Peyer's patch (tissue), 4 donors: ENCODE results near the gene CDK15. TPM values are rescaled to one million over a fixed set of nuclear protein-coding genes. Genes with fewer than 3 reads are reported as not detected.

Source experiments
- DNase-seq, 3 donors: peaks; one replicate each; pipeline ENCODE4 v3.0.0-alpha.2; 2017 to 2019
- H3K27ac ChIP-seq, 4 donors: fragments of 200-600 bp; sonication (generic); one replicate each; pipeline ENCODE4 v1.5.1; 2016 to 2019
- H3K27me3 ChIP-seq, 2 donors: fragments of 200-600 bp; sonication (generic); one replicate each; pipeline ENCODE4 v1.5.1; 2019
- H3K36me3 ChIP-seq, 3 donors: fragments of 200-600 bp; sonication (generic); one replicate each; pipeline ENCODE4 v1.5.1; 2016 to 2019
- H3K4me1 ChIP-seq, 4 donors: fragments of 200-600 bp; sonication (generic); one replicate each; pipeline ENCODE4 v1.5.1; 2016 to 2019
- H3K4me3 ChIP-seq, 4 donors: fragments of 200-600 bp; sonication (generic); 1 replicate in 3 of 4; 2 replicates in 1 of 4; pipeline ENCODE4 v1.5.1; 2016 to 2019; ENCODE audit warnings: mild to moderate bottlenecking in 1 of 4
- H3K9me3 ChIP-seq, 4 donors: fragments of 200-600 bp; sonication (generic); one replicate each; pipeline ENCODE4 v1.5.1; 2016 to 2019; ENCODE audit warnings: mild to moderate bottlenecking in 1 of 4
- CTCF ChIP-seq, 6 experiments: fragments of 450-650 bp in 4 of 6; fragments of 200-600 bp in 2 of 6; sonication (generic) in 1 of 6; IDR thresholded peaks; one replicate each; pipeline ENCODE4 v1.5.1; 2017 to 2019; ENCODE audit warnings: antibody characterized with exemption in 6 of 6, mild to moderate bottlenecking in 3 of 6, moderate library complexity in 1 of 6
- POLR2A ChIP-seq, 2 donors: fragments of 450-650 bp; IDR thresholded peaks; one replicate each; pipeline ENCODE4 v1.5.1; 2017; ENCODE audit warnings: antibody characterized with exemption in 2 of 2, mild to moderate bottlenecking in 2 of 2, moderate library complexity in 2 of 2
- total RNA-seq, 4 donors: library from RNA; depleted of rRNA; stranded (reverse); fragments of >200 nt; gene quantifications; one replicate each; pipeline ENCODE4 v1.1.0, GENCODE V29; 2016

Gene CDK15
- total RNA-seq, 4 donors from 2014 or later: 0.27 to 9.9 (median 1.0) TPM; not detected in 1

GRCh38 chr2:201923436-201924328 lies 117.3 kb downstream of the CDK15 start:
- TF ChIP-seq CTCF (IDR thresholded peaks at IDR 0.05) (no peak), POLR2A (IDR thresholded peaks at IDR 0.05) (no peak)
- Histone ChIP-seq H3K9me3 (no peaks in the 10 kb centered on the region), H3K36me3 (no peaks in the 10 kb centered on the region), H3K27me3 (no peaks in the 10 kb centered on the region), H3K4me3 (no peak overlapping the region), H3K4me1 (no peaks in the 10 kb centered on the region), H3K27ac (no peak overlapping the region)
- no peak for DNase-seq

DNA sequence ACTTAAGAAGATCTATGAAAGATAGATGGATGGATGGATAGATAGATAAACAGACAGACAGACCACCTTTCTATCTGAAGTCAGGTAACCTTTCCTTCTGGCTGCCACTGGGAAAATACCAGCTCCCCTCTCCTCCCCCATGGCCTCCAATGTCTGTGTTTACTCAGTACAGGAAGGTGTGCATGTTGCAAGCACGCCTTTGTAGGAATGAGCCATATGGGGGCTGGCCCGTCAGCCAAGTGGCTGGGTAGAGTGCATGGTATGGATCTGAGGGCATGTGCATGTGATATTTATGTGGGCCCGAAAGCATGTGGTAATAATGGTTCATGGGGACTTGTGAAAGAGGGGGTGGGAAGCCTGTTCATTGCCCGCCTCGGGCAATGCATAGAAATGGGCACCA lies 118.1 kb downstream of the CDK15 start:
- Histone ChIP-seq H3K27ac (no peak overlapping the region), H3K9me3 (no peaks in the 10 kb centered on the region)
- TF ChIP-seq POLR2A (IDR thresholded peaks at IDR 0.05) (no peak), CTCF (IDR thresholded peaks at IDR 0.05) (no peak)

DNA sequence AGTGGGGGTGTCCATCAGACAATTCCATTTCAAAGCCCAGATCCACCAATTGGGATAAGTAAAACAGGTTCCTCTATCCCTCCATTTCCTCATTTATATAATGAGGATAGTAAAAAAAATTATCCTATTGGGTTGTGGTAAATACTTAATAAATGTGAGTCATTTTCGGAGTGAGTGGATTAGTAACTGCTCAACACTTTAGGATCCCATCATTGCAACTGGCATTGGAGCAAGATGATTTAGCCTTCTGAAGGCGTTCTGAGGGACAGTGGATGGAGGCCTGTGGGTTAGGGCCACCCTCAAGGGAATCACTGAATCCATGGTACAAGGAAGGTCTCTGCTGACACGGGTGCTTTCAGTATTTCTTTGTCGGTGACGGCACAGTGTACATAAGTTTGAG lies 118.7 kb downstream of the CDK15 start:
- H3K27ac ChIP-seq: no peak overlapping the region
- DNase-seq: no peak

More for the DNA sequence above, 118.1 kb downstream of the CDK15 start:
- Histone ChIP-seq H3K36me3 (no peaks in the 10 kb centered on the region), H3K27me3 (no peaks in the 10 kb centered on the region), H3K4me1 (no peaks in the 10 kb centered on the region), H3K4me3 (no peak overlapping the region)
- no peak for DNase-seq

DNA sequence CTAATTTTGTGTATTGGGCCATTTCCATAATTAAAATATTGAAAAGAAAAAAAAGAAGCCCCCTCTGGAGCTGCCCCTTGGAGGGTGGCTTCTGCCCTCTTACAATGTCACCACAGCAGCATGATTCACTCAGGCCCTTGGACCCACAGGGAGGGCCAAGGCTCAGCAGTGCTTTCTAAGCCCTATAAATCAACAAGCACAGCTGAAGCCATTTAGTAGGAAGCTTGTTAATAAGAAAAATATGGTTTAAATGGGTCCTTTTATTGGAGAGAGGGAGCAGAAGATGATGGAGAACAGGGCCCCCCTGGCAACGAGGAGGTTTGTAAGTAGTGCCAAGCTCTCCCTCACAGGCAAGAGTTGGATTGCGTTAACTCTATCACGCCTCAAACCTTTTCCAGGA lies 119.7 kb downstream of the CDK15 start:
- H3K4me1 ChIP-seq: no peaks in the 10 kb centered on the region
- no peak overlapping the region for H3K4me3 ChIP-seq
- TF ChIP-seq CTCF (IDR thresholded peaks at IDR 0.05): no peak
- no peaks in the 10 kb centered on the region for H3K36me3 ChIP-seq
- no peaks in the 10 kb centered on the region for H3K27me3 ChIP-seq
- H3K9me3 ChIP-seq: no peaks in the 10 kb centered on the region
- DNase-seq: no peak
- no peak overlapping the region for H3K27ac ChIP-seq

More for the DNA sequence above, 118.7 kb downstream of the CDK15 start:
- Histone ChIP-seq H3K9me3 (no peaks in the 10 kb centered on the region), H3K4me3 (no peak overlapping the region), H3K36me3 (no peaks in the 10 kb centered on the region), H3K27me3 (no peaks in the 10 kb centered on the region), H3K4me1 (no peaks in the 10 kb centered on the region)
- TF ChIP-seq POLR2A (IDR thresholded peaks at IDR 0.05) (no peak), CTCF (IDR thresholded peaks at IDR 0.05) (no peak)

DNA sequence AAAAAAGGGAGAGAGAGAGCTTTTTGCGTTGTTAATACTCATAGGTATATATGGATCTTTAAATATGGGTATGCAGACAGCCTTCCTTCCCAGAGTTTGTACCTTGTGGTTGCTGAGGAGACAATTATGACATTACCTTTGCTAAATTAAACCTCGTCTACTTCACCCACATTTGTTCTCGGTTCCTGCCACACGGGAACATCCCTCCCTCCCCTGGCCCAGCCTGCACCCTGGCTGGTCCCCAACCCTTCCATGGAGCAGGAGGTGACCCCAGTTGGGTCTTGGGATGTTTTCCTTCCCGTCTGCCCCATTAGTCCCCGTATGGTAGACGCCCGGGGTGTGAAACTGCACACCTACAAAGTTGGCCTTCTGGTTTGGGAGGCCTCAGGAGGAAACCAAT lies 122.0 kb downstream of the CDK15 start:
- Histone ChIP-seq H3K9me3 (no peaks in the 10 kb centered on the region), H3K4me3 (no peak overlapping the region), H3K4me1 (no peaks in the 10 kb centered on the region), H3K27ac (no peak overlapping the region), H3K27me3 (no peaks in the 10 kb centered on the region), H3K36me3 (no peaks in the 10 kb centered on the region)
- TF ChIP-seq CTCF (IDR thresholded peaks at IDR 0.05) (no peak), POLR2A (IDR thresholded peaks at IDR 0.05) (no peak)
- no peak for DNase-seq
